T-helper 1 cell treated with Interleukin-12 subunit alpha and Interleukin-12 subunit beta and Interleukin-4 antibody, amounts not matched to agents 30 μg/mL and 1 μg/mL, for 36 hours (primary cell): ENCODE data around the gene HSD3B7.

Source experiments
- H3K27ac Mint-ChIP-seq: one replicate; pipeline ENCODE4 v1.8.0; 2021; ENCODE audit warnings: mild to moderate bottlenecking, mixed read lengths
- H3K27me3 Mint-ChIP-seq: one replicate; pipeline ENCODE4 v1.8.0; 2021; ENCODE audit warnings: low read depth, mixed read lengths
- H3K36me3 Mint-ChIP-seq: one replicate; pipeline ENCODE4 v1.8.0; 2021; ENCODE audit warnings: low read depth, mixed read lengths
- H3K4me1 Mint-ChIP-seq: one replicate; pipeline ENCODE4 v1.8.0; 2021; ENCODE audit warnings: low read depth, mixed read lengths
- H3K4me3 Mint-ChIP-seq: one replicate; pipeline ENCODE4 v1.8.0; 2021; ENCODE audit warnings: mild to moderate bottlenecking, moderate library complexity, mixed read lengths
- H3K9me3 Mint-ChIP-seq: one replicate; pipeline ENCODE4 v1.8.0; 2021; ENCODE audit warnings: mixed read lengths

The HSD3B7 gene

GRCh38 chr16:30998852-30999761, 14.1 kb downstream of the HSD3B7 start:
- Mint-ChIP-seq H3K27ac (no peak overlapping the region), H3K4me1 (peaks cover 6% of the 10 kb centered on the region), H3K27me3 (peaks cover 7% of the 10 kb centered on the region), H3K36me3 (no peaks in the 10 kb centered on the region), H3K9me3 (no peaks in the 10 kb centered on the region), H3K4me3 (no peak overlapping the region)

- Mint-ChIP-seq H3K9me3 (no peaks in the 10 kb centered on the region), H3K36me3 (no peaks in the 10 kb centered on the region), H3K4me1 (peaks cover 6% of the 10 kb centered on the region), H3K27ac (no peak overlapping the region), H3K27me3 (peaks cover 7% of the 10 kb centered on the region), H3K4me3 (no peak overlapping the region)
These were observed 15.8 kb downstream of the HSD3B7 start for GRCh38 chr16:31000671-31001382.

- H3K9me3 Mint-ChIP-seq = no peaks in the 10 kb centered on the region
- H3K36me3 Mint-ChIP-seq = no peaks in the 10 kb centered on the region
- no peak overlapping the region for H3K4me3 Mint-ChIP-seq
- H3K27ac Mint-ChIP-seq = no peak overlapping the region
- H3K4me1 Mint-ChIP-seq = peaks cover 2% of the 10 kb centered on the region
- peaks cover 7% of the 10 kb centered on the region for H3K27me3 Mint-ChIP-seq
These were observed 16.7 kb downstream of the HSD3B7 start for GRCh38 chr16:31001507-31002249.

GRCh38 chr16:31002250-31002700, 17.3 kb downstream of the HSD3B7 start:
- Mint-ChIP-seq H3K9me3 (no peaks in the 10 kb centered on the region), H3K4me1 (no peaks in the 10 kb centered on the region), H3K27ac (no peak overlapping the region), H3K4me3 (no peak overlapping the region), H3K36me3 (no peaks in the 10 kb centered on the region), H3K27me3 (peaks cover 8% of the 10 kb centered on the region)

- no peak overlapping the region for H3K4me3 Mint-ChIP-seq
- H3K9me3 Mint-ChIP-seq = no peaks in the 10 kb centered on the region
- no peaks in the 10 kb centered on the region for H3K4me1 Mint-ChIP-seq
- peaks cover 12% of the 10 kb centered on the region for H3K27me3 Mint-ChIP-seq
- H3K27ac Mint-ChIP-seq = no peak overlapping the region
- H3K36me3 Mint-ChIP-seq = no peaks in the 10 kb centered on the region
These were observed 17.9 kb downstream of the HSD3B7 start for GRCh38 chr16:31002862-31003341.

GRCh38 chr16:31003744-31004143, 18.7 kb downstream of the HSD3B7 start:
- peaks cover 12% of the 10 kb centered on the region for H3K27me3 Mint-ChIP-seq
- H3K4me3 Mint-ChIP-seq = no peak overlapping the region
- no peaks in the 10 kb centered on the region for H3K4me1 Mint-ChIP-seq
- H3K9me3 Mint-ChIP-seq = no peaks in the 10 kb centered on the region
- H3K36me3 Mint-ChIP-seq = no peaks in the 10 kb centered on the region
- no peak overlapping the region for H3K27ac Mint-ChIP-seq

GRCh38 chr16:31004658-31005057, 19.7 kb downstream of the HSD3B7 start:
- Mint-ChIP-seq H3K27me3 (peaks cover 21% of the 10 kb centered on the region), H3K4me1 (no peaks in the 10 kb centered on the region), H3K4me3 (no peak overlapping the region), H3K36me3 (no peaks in the 10 kb centered on the region), H3K27ac (no peak overlapping the region), H3K9me3 (no peaks in the 10 kb centered on the region)

GRCh38 chr16:31005350-31006085, 20.5 kb downstream of the HSD3B7 start:
- H3K27ac Mint-ChIP-seq = no peak overlapping the region
- no peaks in the 10 kb centered on the region for H3K4me1 Mint-ChIP-seq
- no peaks in the 10 kb centered on the region for H3K36me3 Mint-ChIP-seq
- no peak overlapping the region for H3K4me3 Mint-ChIP-seq
- H3K27me3 Mint-ChIP-seq = peaks cover 26% of the 10 kb centered on the region
- no peaks in the 10 kb centered on the region for H3K9me3 Mint-ChIP-seq

GRCh38 chr16:31006086-31006385, 21.0 kb downstream of the HSD3B7 start:
- Mint-ChIP-seq H3K9me3 (no peaks in the 10 kb centered on the region), H3K27ac (no peak overlapping the region), H3K4me1 (no peaks in the 10 kb centered on the region), H3K27me3 (peaks cover 28% of the 10 kb centered on the region), H3K4me3 (no peak overlapping the region), H3K36me3 (no peaks in the 10 kb centered on the region)

- H3K36me3 Mint-ChIP-seq = no peaks in the 10 kb centered on the region
- H3K4me3 Mint-ChIP-seq = no peak overlapping the region
- H3K4me1 Mint-ChIP-seq = peaks cover 4% of the 10 kb centered on the region
- H3K27ac Mint-ChIP-seq = no peak overlapping the region
- H3K27me3 Mint-ChIP-seq = peaks cover 34% of the 10 kb centered on the region
- no peaks in the 10 kb centered on the region for H3K9me3 Mint-ChIP-seq
These were observed 21.6 kb downstream of the HSD3B7 start for GRCh38 chr16:31006589-31006988.

GRCh38 chr16:31007684-31008083, 22.7 kb downstream of the HSD3B7 start:
- Mint-ChIP-seq H3K4me3 (no peak overlapping the region), H3K4me1 (peaks cover 7% of the 10 kb centered on the region), H3K27ac (no peak overlapping the region), H3K9me3 (no peaks in the 10 kb centered on the region), H3K36me3 (no peaks in the 10 kb centered on the region), H3K27me3 (peaks cover 45% of the 10 kb centered on the region)

- Mint-ChIP-seq H3K36me3 (no peaks in the 10 kb centered on the region), H3K4me3 (no peak overlapping the region), H3K27ac (no peak overlapping the region), H3K27me3 (peaks cover 50% of the 10 kb centered on the region), H3K9me3 (no peaks in the 10 kb centered on the region), H3K4me1 (peaks cover 7% of the 10 kb centered on the region)
These were observed 23.1 kb downstream of the HSD3B7 start for GRCh38 chr16:31008149-31008548.

GRCh38 chr16:31008551-31008950, 23.5 kb downstream of the HSD3B7 start:
- no peak overlapping the region for H3K4me3 Mint-ChIP-seq
- H3K36me3 Mint-ChIP-seq = no peaks in the 10 kb centered on the region

GRCh38 chr16:31009120-31009519, 24.1 kb downstream of the HSD3B7 start:
- no peaks in the 10 kb centered on the region for H3K9me3 Mint-ChIP-seq
- no peaks in the 10 kb centered on the region for H3K36me3 Mint-ChIP-seq
- H3K4me1 Mint-ChIP-seq = peaks cover 7% of the 10 kb centered on the region
- no peak overlapping the region for H3K27ac Mint-ChIP-seq
- peaks cover 50% of the 10 kb centered on the region for H3K27me3 Mint-ChIP-seq
- H3K4me3 Mint-ChIP-seq = no peak overlapping the region

More at GRCh38 chr16:31008551-31008950, 23.5 kb downstream of the HSD3B7 start:
- Mint-ChIP-seq H3K27ac (no peak overlapping the region), H3K9me3 (no peaks in the 10 kb centered on the region), H3K27me3 (peaks cover 51% of the 10 kb centered on the region), H3K4me1 (peaks cover 7% of the 10 kb centered on the region)
